ENCODE measurements around the gene NKX2-4.
"Not testable (repeated sequence)": the region's sequence is repeated elsewhere in the genome, so short reads cannot be mapped to it uniquely, and the experiment has no call there.

NKX2-4 gene

GRCh38 chr20:21432911-21433310 lies 35.6 kb upstream of the NKX2-4 start:
- no peak for TF ChIP-seq CTCF (IDR thresholded peaks at IDR 0.05; ENCODE audit: control insufficient read depth, extremely low read depth, insufficient read depth)
- no peak for DNase-seq (ENCODE audit: low read depth)
- H3K4me3 ChIP-seq (ENCODE audit: low read depth, low read length) = no peak overlapping the region

- no peak for TF ChIP-seq CTCF (IDR thresholded peaks at IDR 0.05; ENCODE audit: control insufficient read depth, extremely low read depth, insufficient read depth)
- no peak for DNase-seq (ENCODE audit: low read depth)
- no peak overlapping the region for H3K4me3 ChIP-seq (ENCODE audit: low read depth, low read length)
These were observed 32.7 kb upstream of the NKX2-4 start for GRCh38 chr20:21430020-21430419.

GRCh38 chr20:21424846-21425245 lies 27.5 kb upstream of the NKX2-4 start:
- TF ChIP-seq CTCF (IDR thresholded peaks at IDR 0.05; ENCODE audit: control insufficient read depth, extremely low read depth, insufficient read depth) = no peak
- DNase-seq (ENCODE audit: low read depth) = no peak
- no peak overlapping the region for H3K4me3 ChIP-seq (ENCODE audit: low read depth, low read length)

GRCh38 chr20:21423712-21424111 lies 26.4 kb upstream of the NKX2-4 start:
- DNase-seq (ENCODE audit: low read depth); H3K4me3 ChIP-seq (ENCODE audit: low read depth, low read length): not testable (repeated sequence)

- DNase-seq (ENCODE audit: low read depth) = no peak
- H3K4me3 ChIP-seq (ENCODE audit: low read depth, low read length) = no peak overlapping the region
These were observed 24.4 kb upstream of the NKX2-4 start for GRCh38 chr20:21421601-21422236.

GRCh38 chr20:21419147-21419546 lies 21.8 kb upstream of the NKX2-4 start:
- DNase-seq (ENCODE audit: low read depth); H3K4me3 ChIP-seq (ENCODE audit: low read depth, low read length): not testable (repeated sequence)

More at GRCh38 chr20:21421601-21422236, 24.4 kb upstream of the NKX2-4 start:
- TF ChIP-seq CTCF (IDR thresholded peaks at IDR 0.05; ENCODE audit: control insufficient read depth, extremely low read depth, insufficient read depth) = no peak

GRCh38 chr20:21413996-21414395 lies 16.7 kb upstream of the NKX2-4 start:
- DNase-seq (ENCODE audit: low read depth) = not testable (repeated sequence)

GRCh38 chr20:21411725-21412124 lies 14.4 kb upstream of the NKX2-4 start:
- no peak for DNase-seq (ENCODE audit: low read depth)
- H3K4me3 ChIP-seq (ENCODE audit: low read depth, low read length) = no peak overlapping the region
- no peak for TF ChIP-seq CTCF (IDR thresholded peaks at IDR 0.05; ENCODE audit: control insufficient read depth, extremely low read depth, insufficient read depth)

More at GRCh38 chr20:21413996-21414395, 16.7 kb upstream of the NKX2-4 start:
- not testable (repeated sequence) for H3K4me3 ChIP-seq (ENCODE audit: low read depth, low read length)

Measured in LNCaP clone FGC (cell line).